ENCODE results near the gene CNTNAP2. TPM values are rescaled to one million over a fixed set of nuclear protein-coding genes. Genes with fewer than 3 reads are reported as not detected.

CNTNAP2 gene
- total and polyA plus RNA-seq, 4 donors = 0.14 to 2.3 (median 1.1) TPM

DNA sequence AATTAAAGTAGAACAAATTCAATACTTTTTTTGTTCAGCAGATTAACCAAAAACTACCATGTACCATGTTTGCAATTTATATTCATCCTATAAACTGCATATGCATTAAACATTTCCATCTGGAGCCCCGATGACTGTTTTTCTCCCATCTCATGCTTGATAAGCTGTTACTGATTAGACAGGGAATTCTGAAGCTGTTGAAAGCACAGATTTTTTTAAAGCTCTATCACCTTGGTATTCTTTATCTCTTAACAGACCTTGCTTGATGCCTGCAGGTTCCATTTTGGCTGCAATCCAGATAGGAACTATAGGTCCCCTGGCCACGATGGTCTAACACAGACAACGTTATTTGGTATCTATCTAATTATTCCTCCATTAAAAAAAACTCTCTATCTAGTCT is 961.7 kb downstream of the CNTNAP2 start:
- no peak overlapping the region for H3K4me3 ChIP-seq (ENCODE audit: low read depth in 1 of 3, low read length in 3 of 3)
- no peak for DNase-seq (ENCODE audit: low spot score)
- no peaks in the 10 kb centered on the region for H3K27me3 ChIP-seq (ENCODE audit: control insufficient read depth in 4 of 4, insufficient read depth in 4 of 4, low read length in 3 of 4)
- WGBS = 37% methylated on average over 3 of the region's 3 CpGs
- no peaks in the 10 kb centered on the region for H3K9me3 ChIP-seq (ENCODE audit: control insufficient read depth in 4 of 4, low read length in 3 of 4)
- no peak overlapping the region for H3K9ac ChIP-seq (ENCODE audit: low read depth in 1 of 2, low read length in 2 of 2)
- H3K27ac ChIP-seq (ENCODE audit: low read depth in 1 of 2, low read length in 2 of 2) = no peak overlapping the region
- H3K36me3 ChIP-seq (ENCODE audit: control insufficient read depth in 4 of 4, insufficient read depth in 3 of 4, low read depth in 1 of 4, low read length in 3 of 4) = no peaks in the 10 kb centered on the region
- H3K4me1 ChIP-seq (ENCODE audit: control insufficient read depth in 4 of 4, insufficient read depth in 4 of 4, low read length in 3 of 4) = no peaks in the 10 kb centered on the region
- TF ChIP-seq, protein P1, sequence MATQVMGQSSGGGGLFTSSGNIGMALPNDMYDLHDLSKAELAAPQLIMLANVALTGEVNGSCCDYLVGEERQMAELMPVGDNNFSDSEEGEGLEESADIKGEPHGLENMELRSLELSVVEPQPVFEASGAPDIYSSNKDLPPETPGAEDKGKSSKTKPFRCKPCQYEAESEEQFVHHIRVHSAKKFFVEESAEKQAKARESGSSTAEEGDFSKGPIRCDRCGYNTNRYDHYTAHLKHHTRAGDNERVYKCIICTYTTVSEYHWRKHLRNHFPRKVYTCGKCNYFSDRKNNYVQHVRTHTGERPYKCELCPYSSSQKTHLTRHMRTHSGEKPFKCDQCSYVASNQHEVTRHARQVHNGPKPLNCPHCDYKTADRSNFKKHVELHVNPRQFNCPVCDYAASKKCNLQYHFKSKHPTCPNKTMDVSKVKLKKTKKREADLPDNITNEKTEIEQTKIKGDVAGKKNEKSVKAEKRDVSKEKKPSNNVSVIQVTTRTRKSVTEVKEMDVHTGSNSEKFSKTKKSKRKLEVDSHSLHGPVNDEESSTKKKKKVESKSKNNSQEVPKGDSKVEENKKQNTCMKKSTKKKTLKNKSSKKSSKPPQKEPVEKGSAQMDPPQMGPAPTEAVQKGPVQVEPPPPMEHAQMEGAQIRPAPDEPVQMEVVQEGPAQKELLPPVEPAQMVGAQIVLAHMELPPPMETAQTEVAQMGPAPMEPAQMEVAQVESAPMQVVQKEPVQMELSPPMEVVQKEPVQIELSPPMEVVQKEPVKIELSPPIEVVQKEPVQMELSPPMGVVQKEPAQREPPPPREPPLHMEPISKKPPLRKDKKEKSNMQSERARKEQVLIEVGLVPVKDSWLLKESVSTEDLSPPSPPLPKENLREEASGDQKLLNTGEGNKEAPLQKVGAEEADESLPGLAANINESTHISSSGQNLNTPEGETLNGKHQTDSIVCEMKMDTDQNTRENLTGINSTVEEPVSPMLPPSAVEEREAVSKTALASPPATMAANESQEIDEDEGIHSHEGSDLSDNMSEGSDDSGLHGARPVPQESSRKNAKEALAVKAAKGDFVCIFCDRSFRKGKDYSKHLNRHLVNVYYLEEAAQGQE (IDR thresholded peaks at IDR 0.05) = no peak
- TF ChIP-seq RXRA (IDR thresholded peaks at IDR 0.05) = no peak
- TF ChIP-seq FOXA2 (IDR thresholded peaks at IDR 0.05) = no peak
- no peak for TF ChIP-seq YY1 (IDR thresholded peaks at IDR 0.05)
- TF ChIP-seq FOXA1 (IDR thresholded peaks at IDR 0.05) = no peak
- TF ChIP-seq, protein P2, sequence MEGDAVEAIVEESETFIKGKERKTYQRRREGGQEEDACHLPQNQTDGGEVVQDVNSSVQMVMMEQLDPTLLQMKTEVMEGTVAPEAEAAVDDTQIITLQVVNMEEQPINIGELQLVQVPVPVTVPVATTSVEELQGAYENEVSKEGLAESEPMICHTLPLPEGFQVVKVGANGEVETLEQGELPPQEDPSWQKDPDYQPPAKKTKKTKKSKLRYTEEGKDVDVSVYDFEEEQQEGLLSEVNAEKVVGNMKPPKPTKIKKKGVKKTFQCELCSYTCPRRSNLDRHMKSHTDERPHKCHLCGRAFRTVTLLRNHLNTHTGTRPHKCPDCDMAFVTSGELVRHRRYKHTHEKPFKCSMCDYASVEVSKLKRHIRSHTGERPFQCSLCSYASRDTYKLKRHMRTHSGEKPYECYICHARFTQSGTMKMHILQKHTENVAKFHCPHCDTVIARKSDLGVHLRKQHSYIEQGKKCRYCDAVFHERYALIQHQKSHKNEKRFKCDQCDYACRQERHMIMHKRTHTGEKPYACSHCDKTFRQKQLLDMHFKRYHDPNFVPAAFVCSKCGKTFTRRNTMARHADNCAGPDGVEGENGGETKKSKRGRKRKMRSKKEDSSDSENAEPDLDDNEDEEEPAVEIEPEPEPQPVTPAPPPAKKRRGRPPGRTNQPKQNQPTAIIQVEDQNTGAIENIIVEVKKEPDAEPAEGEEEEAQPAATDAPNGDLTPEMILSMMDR (IDR thresholded peaks at IDR 0.05; ENCODE audit: low read depth, low read length, missing input control) = no peak
- no peak for TF ChIP-seq HNF4G (IDR thresholded peaks at IDR 0.05)
- no peak for TF ChIP-seq EGR1 (IDR thresholded peaks at IDR 0.05; ENCODE audit: low read depth in 2 of 2)
- TF ChIP-seq NR2F2 (IDR thresholded peaks at IDR 0.05) = no peak
- TF ChIP-seq JUND (IDR thresholded peaks at IDR 0.05) = no peak
- TF ChIP-seq RAD21 (IDR thresholded peaks at IDR 0.05) = no peak
- TF ChIP-seq, protein P3, sequence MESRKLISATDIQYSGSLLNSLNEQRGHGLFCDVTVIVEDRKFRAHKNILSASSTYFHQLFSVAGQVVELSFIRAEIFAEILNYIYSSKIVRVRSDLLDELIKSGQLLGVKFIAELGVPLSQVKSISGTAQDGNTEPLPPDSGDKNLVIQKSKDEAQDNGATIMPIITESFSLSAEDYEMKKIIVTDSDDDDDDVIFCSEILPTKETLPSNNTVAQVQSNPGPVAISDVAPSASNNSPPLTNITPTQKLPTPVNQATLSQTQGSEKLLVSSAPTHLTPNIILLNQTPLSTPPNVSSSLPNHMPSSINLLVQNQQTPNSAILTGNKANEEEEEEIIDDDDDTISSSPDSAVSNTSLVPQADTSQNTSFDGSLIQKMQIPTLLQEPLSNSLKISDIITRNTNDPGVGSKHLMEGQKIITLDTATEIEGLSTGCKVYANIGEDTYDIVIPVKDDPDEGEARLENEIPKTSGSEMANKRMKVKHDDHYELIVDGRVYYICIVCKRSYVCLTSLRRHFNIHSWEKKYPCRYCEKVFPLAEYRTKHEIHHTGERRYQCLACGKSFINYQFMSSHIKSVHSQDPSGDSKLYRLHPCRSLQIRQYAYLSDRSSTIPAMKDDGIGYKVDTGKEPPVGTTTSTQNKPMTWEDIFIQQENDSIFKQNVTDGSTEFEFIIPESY (IDR thresholded peaks at IDR 0.05) = no peak
- no peak for TF ChIP-seq TAF1 (conservative IDR thresholded peaks at IDR 0.05)
- TF ChIP-seq, protein P4, sequence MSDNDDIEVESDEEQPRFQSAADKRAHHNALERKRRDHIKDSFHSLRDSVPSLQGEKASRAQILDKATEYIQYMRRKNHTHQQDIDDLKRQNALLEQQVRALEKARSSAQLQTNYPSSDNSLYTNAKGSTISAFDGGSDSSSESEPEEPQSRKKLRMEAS (IDR thresholded peaks at IDR 0.05) = no peak

DNA sequence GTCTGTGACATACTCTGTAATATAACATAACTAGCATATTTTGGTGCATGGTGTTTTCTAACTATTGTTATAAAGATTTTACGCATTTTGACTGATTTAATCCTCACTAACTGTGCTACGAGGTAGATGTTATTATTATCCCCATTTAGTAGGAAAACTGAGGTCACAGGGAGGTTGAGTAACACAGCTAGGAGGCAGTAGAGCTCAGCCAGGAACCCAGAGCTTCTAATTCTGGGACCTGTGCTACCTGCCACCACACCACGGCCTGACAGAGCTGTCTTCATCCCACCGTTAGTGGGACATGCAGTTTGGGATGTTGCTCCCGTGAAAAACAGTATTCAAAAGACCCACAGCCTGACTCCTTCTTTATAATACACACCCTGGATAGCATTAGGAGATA is 962.5 kb downstream of the CNTNAP2 start:
- DNase-seq (ENCODE audit: low spot score) = no peak
- no peak overlapping the region for H3K9ac ChIP-seq (ENCODE audit: low read depth in 1 of 2, low read length in 2 of 2)
- no peak overlapping the region for H3K4me3 ChIP-seq (ENCODE audit: low read depth in 1 of 3, low read length in 3 of 3)
- WGBS = 78% methylated on average over 5 of the region's 5 CpGs
- no peak for TF ChIP-seq HNF4A (conservative IDR thresholded peaks at IDR 0.05)
- TF ChIP-seq FOXA1 (IDR thresholded peaks at IDR 0.05) = no peak
- TF ChIP-seq, protein P4 (IDR thresholded peaks at IDR 0.05) = no peak
- TF ChIP-seq, protein P5, sequence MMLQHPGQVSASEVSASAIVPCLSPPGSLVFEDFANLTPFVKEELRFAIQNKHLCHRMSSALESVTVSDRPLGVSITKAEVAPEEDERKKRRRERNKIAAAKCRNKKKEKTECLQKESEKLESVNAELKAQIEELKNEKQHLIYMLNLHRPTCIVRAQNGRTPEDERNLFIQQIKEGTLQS (IDR thresholded peaks at IDR 0.05) = no peak
- TF ChIP-seq, protein P1 (IDR thresholded peaks at IDR 0.05) = no peak
- no peak for TF ChIP-seq EGR1 (IDR thresholded peaks at IDR 0.05; ENCODE audit: low read depth in 2 of 2)
- TF ChIP-seq NR2F2 (IDR thresholded peaks at IDR 0.05) = no peak
- TF ChIP-seq HNF4G (IDR thresholded peaks at IDR 0.05) = no peak
- no peak for TF ChIP-seq GABPA (IDR thresholded peaks at IDR 0.05 in 1 of 2, conservative IDR thresholded peaks at IDR 0.05 in 1 of 2)
- no peak for TF ChIP-seq FOXA2 (IDR thresholded peaks at IDR 0.05)
- TF ChIP-seq YY1 (IDR thresholded peaks at IDR 0.05) = no peak
- TF ChIP-seq SP1 (IDR thresholded peaks at IDR 0.05) = no peak
- no peak for TF ChIP-seq RAD21 (IDR thresholded peaks at IDR 0.05)
- TF ChIP-seq, protein P2 (IDR thresholded peaks at IDR 0.05; ENCODE audit: low read depth, low read length, missing input control) = no peak
- H3K36me3 ChIP-seq (ENCODE audit: control insufficient read depth in 4 of 4, insufficient read depth in 3 of 4, low read depth in 1 of 4, low read length in 3 of 4) = no peaks in the 10 kb centered on the region
- no peaks in the 10 kb centered on the region for H3K9me3 ChIP-seq (ENCODE audit: control insufficient read depth in 4 of 4, low read length in 3 of 4)
- no peaks in the 10 kb centered on the region for H3K27me3 ChIP-seq (ENCODE audit: control insufficient read depth in 4 of 4, insufficient read depth in 4 of 4, low read length in 3 of 4)
- H3K4me1 ChIP-seq (ENCODE audit: control insufficient read depth in 4 of 4, insufficient read depth in 4 of 4, low read length in 3 of 4) = no peaks in the 10 kb centered on the region
- no peak overlapping the region for H3K27ac ChIP-seq (ENCODE audit: low read depth in 1 of 2, low read length in 2 of 2)
